B cell (primary cell): Measurements from ENCODE around the gene SSUH2. TPM values are rescaled to one million over a fixed set of nuclear protein-coding genes. Genes with fewer than 3 reads are reported as not detected.

Source experiments
- ATAC-seq: fragments of 200-7000 bp; cut with Tn5 transposase; one replicate; pipeline ENCODE4 v1.10.0; 2021; ENCODE audit warnings: low read depth, mild to moderate bottlenecking, moderate number of reproducible peaks, moderate library complexity
- CTCF ChIA-PET: fragments of 350-600 bp; sonication (Branson Sonifier 250); formaldehyde crosslinking; loops from one replicate; lab custom pipeline; 2021; ENCODE audit warnings: antibody characterized with exemption, inconsistent platforms; lab: Charles Lee
- POLR2A ChIA-PET: fragments of 350-600 bp; sonication (Branson Sonifier 250); formaldehyde crosslinking; loops from one replicate; lab custom pipeline; 2021; ENCODE audit warnings: antibody characterized with exemption; lab: Charles Lee
- DNase-seq: peaks from one replicate; pipeline ENCODE4 v3.0.0; 2013
- H2AFZ ChIP-seq: 2 replicates; pipeline ENCODE4 v1.6.1; 2012; ENCODE audit warnings: mild to moderate bottlenecking, low read depth, low read length; ENCODE audit not compliant: insufficient read depth, poor library complexity, severe bottlenecking
- H3K27ac ChIP-seq, 2 donors: 1 replicate in 1 of 2; 2 replicates in 1 of 2; pipeline ENCODE4 v1.5.1; 2012 to 2013; ENCODE audit warnings: low read length in 2 of 2, mild to moderate bottlenecking in 2 of 2, moderate library complexity in 1 of 2
- H3K27me3 ChIP-seq, 4 experiments: fragments of 200-600 bp in 1 of 4; sonication (generic) in 1 of 4; replicated peaks in 1 of 4; 1 replicate in 2 of 4; 2 replicates in 2 of 4; pipeline versions ENCODE4 v1.6.1 to v1.7.0; 2013 to 2016; ENCODE audit warnings: low read length in 3 of 4, mild to moderate bottlenecking in 2 of 4, mixed read lengths in 1 of 4, moderate library complexity in 1 of 4; ENCODE audit not compliant: insufficient read depth in 4 of 4, control insufficient read depth in 3 of 4; ENCODE audit errors: control extremely low read depth in 1 of 4
- H3K36me3 ChIP-seq, 2 experiments: replicated peaks in 1 of 2; 1 replicate in 1 of 2; 2 replicates in 1 of 2; pipeline versions ENCODE4 v1.6.1 to v1.7.1; 2013; ENCODE audit warnings: low read length in 1 of 2; ENCODE audit not compliant: insufficient read depth in 2 of 2, control insufficient read depth in 1 of 2; ENCODE audit errors: control extremely low read depth in 1 of 2, extremely low read depth in 1 of 2
- H3K4me1 ChIP-seq, 2 donors: fragments of 200-600 bp in 1 of 2; sonication (generic) in 1 of 2; 1 replicate in 1 of 2; 2 replicates in 1 of 2; pipeline versions ENCODE4 v1.5.1 to v1.6.1; 2013 to 2017; ENCODE audit warnings: low read length in 2 of 2; ENCODE audit not compliant: control insufficient read depth in 2 of 2, insufficient read depth in 2 of 2
- H3K4me2 ChIP-seq: replicated peaks from 2 replicates; pipeline ENCODE3; 2012; ENCODE audit warnings: mild to moderate bottlenecking, low read depth, low read length; ENCODE audit not compliant: poor library complexity, severe bottlenecking
- H3K4me3 ChIP-seq, 5 experiments: fragments of 200-600 bp in 1 of 5; sonication (generic) in 1 of 5; 1 replicate in 3 of 5; 2 replicates in 2 of 5; pipeline versions ENCODE4 v1.5.1 to v1.7.0; 2011 to 2016; ENCODE audit warnings: low read length in 4 of 5, mild to moderate bottlenecking in 4 of 5, low read depth in 2 of 5, control low read depth in 1 of 5, moderate library complexity in 1 of 5; ENCODE audit not compliant: insufficient read depth in 1 of 5; ENCODE audit errors: control extremely low read depth in 1 of 5, extremely low read depth in 1 of 5
- H3K79me2 ChIP-seq: fragments of 200-600 bp; sonication (generic); one replicate; pipeline ENCODE4 v1.6.0; 2016; ENCODE audit warnings: low read length; ENCODE audit not compliant: control insufficient read depth, insufficient read depth
- H3K9ac ChIP-seq: fragments of 200-600 bp; sonication (generic); 2 replicates; pipeline ENCODE4 v1.6.1; 2017; ENCODE audit warnings: mild to moderate bottlenecking, low read length, moderate library complexity
- H3K9me3 ChIP-seq, 3 donors: one replicate each; pipeline versions ENCODE4 v1.6.1 to v1.7.1; 2013; ENCODE audit warnings: low read length in 2 of 3; ENCODE audit not compliant: control insufficient read depth in 2 of 3, insufficient read depth in 1 of 3; ENCODE audit errors: control extremely low read depth in 1 of 3
- H4K20me1 ChIP-seq: 2 replicates; pipeline ENCODE4 v1.6.0; 2012; ENCODE audit warnings: mild to moderate bottlenecking, low read length; ENCODE audit not compliant: insufficient read depth, control insufficient read depth, poor library complexity, severe bottlenecking
- H3K27ac Mint-ChIP-seq: one replicate; pipeline ENCODE4 v1.8.0; 2021; ENCODE audit warnings: mixed read lengths
- H3K27me3 Mint-ChIP-seq: one replicate; pipeline ENCODE4 v1.8.0; 2021; ENCODE audit warnings: mixed read lengths
- H3K4me1 Mint-ChIP-seq: one replicate; pipeline ENCODE4 v1.8.0; 2021; ENCODE audit warnings: mixed read lengths
- H3K4me3 Mint-ChIP-seq: one replicate; pipeline ENCODE4 v1.8.0; 2021; ENCODE audit warnings: mixed read lengths
- H3K9me3 Mint-ChIP-seq: one replicate; pipeline ENCODE4 v1.8.0; 2022; ENCODE audit warnings: mixed read lengths; ENCODE audit not compliant: insufficient read depth
- EZH2 ChIP-seq: IDR thresholded peaks from 2 replicates; pipeline ENCODE4 v1.6.1; 2012; ENCODE audit warnings: borderline replicate concordance, low read depth, mild to moderate bottlenecking, moderate library complexity, low read length; ENCODE audit not compliant: insufficient read depth, poor library complexity, severe bottlenecking
- WGBS: methylation state at CpG from one replicate; pipeline ENCODE4 v1.1.5; 2013; ENCODE audit warnings: missing lambda C conversion rate; ENCODE audit not compliant: insufficient coverage; 5-methylcytosine and 5-hydroxymethylcytosine counted together
- intact Hi-C: fragments of 100-400 bp; cut with micrococcal nuclease; formaldehyde crosslinking; loops from one replicate; pipeline ENCODE4 v1.10.0; 2022
- polyA plus RNA-seq: library from polyadenylated mRNA; depleted of rRNA; stranded (reverse); fragments of >200 nt; gene quantifications from 2 replicates; pipeline ENCODE4 v1.2.3, GENCODE V29; 2012
- total RNA-seq, 2 donors: library from RNA; stranded (reverse); fragments of 120-200 nt in 1 of 2; gene quantifications; 1 replicate in 1 of 2; 2 replicates in 1 of 2; pipeline versions ENCODE4 v1.2.3 to v1.2.4, GENCODE V29; 2013 to 2022
- TF ChIP-seq, protein P1 (sequence below): fragments of 200-600 bp; IDR thresholded peaks from one replicate; pipeline ENCODE4 v1.8.0; 2022; ENCODE audit warnings: antibody characterized with exemption, mild to moderate bottlenecking

The SSUH2 gene
- total and polyA plus RNA-seq, 2 donors (not counting 1 experiment from before 2014, with no cell fraction given): not detected

GRCh38 chr3:8621872-8622271, 22.7 kb downstream of the SSUH2 start:
- Mint-ChIP-seq H3K4me3 (no peak overlapping the region), H3K27ac (no peak overlapping the region), H3K4me1 (peaks cover 10% of the 10 kb centered on the region), H3K27me3 (no peaks in the 10 kb centered on the region), H3K9me3 (no peaks in the 10 kb centered on the region)
- Histone ChIP-seq H3K4me1 (peaks cover 0 to 4% of the 10 kb centered on the region in 2 donors), H4K20me1 (no peaks in the 10 kb centered on the region), H3K4me3 (no peak overlapping the region), H3K4me2 (no peak overlapping the region), H3K36me3 (no peaks in the 10 kb centered on the region), H3K27me3 (peaks cover 0 to 7% (median 0%) of the 10 kb centered on the region in 4 experiments), H3K27ac (no peak overlapping the region), H3K9me3 (peaks cover 0 to 18% (median 0%) of the 10 kb centered on the region in 3 donors), H2AFZ (no peak overlapping the region), H3K9ac (no peak overlapping the region), H3K79me2 (no peaks in the 10 kb centered on the region)
- no peak for ATAC-seq
- intact Hi-C loops: no loop called here
- 83% methylated on average over 3 of the region's 4 CpGs for WGBS
- POLR2A ChIA-PET: no interaction called here
- CTCF ChIA-PET: interaction anchor here (0.8 to 4.9 kb wide), 4 partner anchors 11 to 205 kb away, joined by 3 to 33 read pairs (median 4); no protein-coding TSS in a partner anchor
- no peak for DNase-seq
- TF ChIP-seq, protein P1, sequence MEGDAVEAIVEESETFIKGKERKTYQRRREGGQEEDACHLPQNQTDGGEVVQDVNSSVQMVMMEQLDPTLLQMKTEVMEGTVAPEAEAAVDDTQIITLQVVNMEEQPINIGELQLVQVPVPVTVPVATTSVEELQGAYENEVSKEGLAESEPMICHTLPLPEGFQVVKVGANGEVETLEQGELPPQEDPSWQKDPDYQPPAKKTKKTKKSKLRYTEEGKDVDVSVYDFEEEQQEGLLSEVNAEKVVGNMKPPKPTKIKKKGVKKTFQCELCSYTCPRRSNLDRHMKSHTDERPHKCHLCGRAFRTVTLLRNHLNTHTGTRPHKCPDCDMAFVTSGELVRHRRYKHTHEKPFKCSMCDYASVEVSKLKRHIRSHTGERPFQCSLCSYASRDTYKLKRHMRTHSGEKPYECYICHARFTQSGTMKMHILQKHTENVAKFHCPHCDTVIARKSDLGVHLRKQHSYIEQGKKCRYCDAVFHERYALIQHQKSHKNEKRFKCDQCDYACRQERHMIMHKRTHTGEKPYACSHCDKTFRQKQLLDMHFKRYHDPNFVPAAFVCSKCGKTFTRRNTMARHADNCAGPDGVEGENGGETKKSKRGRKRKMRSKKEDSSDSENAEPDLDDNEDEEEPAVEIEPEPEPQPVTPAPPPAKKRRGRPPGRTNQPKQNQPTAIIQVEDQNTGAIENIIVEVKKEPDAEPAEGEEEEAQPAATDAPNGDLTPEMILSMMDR: no peak
- TF ChIP-seq EZH2: no peak

DNA sequence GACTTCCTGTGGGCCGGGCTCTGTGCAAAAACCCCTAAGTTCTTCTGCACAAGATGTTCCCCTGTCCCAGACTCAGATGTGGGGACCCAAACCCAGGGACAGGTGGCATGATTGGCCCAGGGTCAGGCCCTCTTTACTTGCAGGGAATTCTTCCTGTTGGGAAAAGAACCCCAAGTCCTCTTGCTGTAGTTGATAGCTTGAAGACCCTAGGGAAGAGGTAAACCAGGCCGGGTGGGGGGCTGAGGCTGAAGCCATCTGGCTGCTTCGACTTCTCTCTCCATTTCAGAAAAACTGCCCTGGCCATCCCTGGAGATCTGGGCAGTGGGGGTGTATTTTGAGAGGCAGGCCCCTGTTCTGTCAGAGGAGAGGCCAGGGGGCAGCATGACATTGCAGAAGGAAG, 23.5 kb downstream of the SSUH2 start:
- 94% methylated on average over 2 of the region's 3 CpGs for WGBS
- Histone ChIP-seq H3K36me3 (no peaks in the 10 kb centered on the region), H3K4me3 (no peak overlapping the region), H3K27ac (no peak overlapping the region), H2AFZ (no peak overlapping the region), H3K4me1 (peaks cover 0 to 4% of the 10 kb centered on the region in 2 donors), H3K9ac (no peak overlapping the region), H3K79me2 (no peaks in the 10 kb centered on the region), H3K4me2 (no peak overlapping the region), H3K9me3 (peaks cover 0 to 18% (median 0%) of the 10 kb centered on the region in 3 donors), H4K20me1 (no peaks in the 10 kb centered on the region), H3K27me3 (peaks cover 0 to 7% (median 0%) of the 10 kb centered on the region in 4 experiments)
- no peaks in the 10 kb centered on the region for H3K27me3 Mint-ChIP-seq
- TF ChIP-seq, protein P1: no peak
- no peak for TF ChIP-seq EZH2
- H3K9me3 Mint-ChIP-seq: no peaks in the 10 kb centered on the region
- ChIA-PET CTCF (interaction anchor here (4.9 kb wide), 1 partner anchor 178 kb away, joined by 33 read pairs; no protein-coding TSS in a partner anchor), POLR2A (no interaction called here)
- H3K4me3 Mint-ChIP-seq: no peak overlapping the region
- intact Hi-C loops: no loop called here
- H3K4me1 Mint-ChIP-seq: peaks cover 10% of the 10 kb centered on the region
- DNase-seq: no peak
- no peak overlapping the region for H3K27ac Mint-ChIP-seq
- no peak for ATAC-seq
